ENCODE results near the gene DSG4. TPM values are rescaled to one million over a fixed set of nuclear protein-coding genes. Genes with fewer than 3 reads are reported as not detected.

DSG4 gene
- polyA plus RNA-seq, 3 donors: not detected

GRCh38 chr18:31410716-31411483 lies 34.3 kb downstream of the DSG4 start:
- Histone ChIP-seq H3K27ac (ENCODE audit: low read depth in 1 of 2, low read length in 2 of 2) (no peak overlapping the region), H3K4me2 (replicated peaks; ENCODE audit: extremely low read depth, low read length, poor library complexity, severe bottlenecking) (no peak overlapping the region), H3K4me3 (replicated peaks in 1 of 3; ENCODE audit: low read depth in 2 of 3, low read length in 3 of 3) (no peak overlapping the region), H3K36me3 (replicated peaks in 1 of 2; ENCODE audit: control insufficient read depth in 1 of 2, insufficient read depth in 2 of 2, low read length in 2 of 2) (no peaks in the 10 kb centered on the region), H3K27me3 (ENCODE audit: control insufficient read depth in 2 of 2, insufficient read depth in 2 of 2, low read length in 2 of 2) (no peaks in the 10 kb centered on the region), H3K4me1 (ENCODE audit: control insufficient read depth in 1 of 2, insufficient read depth in 2 of 2, low read length in 2 of 2) (no peaks in the 10 kb centered on the region), H3K9me3 (replicated peaks in 1 of 2; ENCODE audit: control insufficient read depth in 1 of 2, insufficient read depth in 1 of 2, low read length in 2 of 2) (peaks cover 0 to 5% of the 10 kb centered on the region in 2 donors), H3K9ac (ENCODE audit: insufficient read depth, low read length, poor library complexity, severe bottlenecking) (no peak overlapping the region), H2AFZ (ENCODE audit: insufficient read depth, low read depth, low read length, poor library complexity, severe bottlenecking) (no peak overlapping the region), H4K20me1 (ENCODE audit: insufficient read depth, low read length) (no peaks in the 10 kb centered on the region), H3K79me2 (ENCODE audit: insufficient read depth, low read length) (no peaks in the 10 kb centered on the region)
- Mint-ChIP-seq H3K36me3 (no peaks in the 10 kb centered on the region), H3K27ac (no peak overlapping the region), H3K9me3 (peaks cover 0 to 8% (median 3%) of the 10 kb centered on the region in 7 donors), H3K4me3 (no peak overlapping the region), H3K27me3 (ENCODE audit: low read depth in 3 of 3) (no peaks in the 10 kb centered on the region), H3K4me1 (no peaks in the 10 kb centered on the region)
- intact Hi-C loops (cut with micrococcal nuclease): no loop called here
- 80% methylated on average over 10 of the region's 37 CpGs for WGBS (ENCODE audit: insufficient coverage)
- no peak for DNase-seq
- no peak for TF ChIP-seq CTCF (IDR thresholded peaks at IDR 0.05)

- H4K20me1 ChIP-seq (ENCODE audit: insufficient read depth, low read length): no peaks in the 10 kb centered on the region
- no peaks in the 10 kb centered on the region for H3K27me3 Mint-ChIP-seq (ENCODE audit: low read depth in 3 of 3)
- H3K79me2 ChIP-seq (ENCODE audit: insufficient read depth, low read length): no peaks in the 10 kb centered on the region
- WGBS (ENCODE audit: insufficient coverage): no CpG with 5 or more reads among the region's 6 CpGs
- H3K4me1 ChIP-seq (ENCODE audit: control insufficient read depth in 1 of 2, insufficient read depth in 2 of 2, low read length in 2 of 2): no peaks in the 10 kb centered on the region
- H3K4me1 Mint-ChIP-seq: no peaks in the 10 kb centered on the region
- no peak overlapping the region for H3K4me3 ChIP-seq (replicated peaks in 1 of 3; ENCODE audit: low read depth in 2 of 3, low read length in 3 of 3)
- no peak for DNase-seq
- no peaks in the 10 kb centered on the region for H3K27me3 ChIP-seq (ENCODE audit: control insufficient read depth in 2 of 2, insufficient read depth in 2 of 2, low read length in 2 of 2)
- no peaks in the 10 kb centered on the region for H3K36me3 Mint-ChIP-seq
- peaks cover 0 to 10% (median 3%) of the 10 kb centered on the region in 7 donors for H3K9me3 Mint-ChIP-seq
- H3K9me3 ChIP-seq (replicated peaks in 1 of 2; ENCODE audit: control insufficient read depth in 1 of 2, insufficient read depth in 1 of 2, low read length in 2 of 2): peaks cover 0 to 5% of the 10 kb centered on the region in 2 donors
- no peak overlapping the region for H3K27ac ChIP-seq (ENCODE audit: low read depth in 1 of 2, low read length in 2 of 2)
- H3K4me3 Mint-ChIP-seq: no peak overlapping the region
- H3K27ac Mint-ChIP-seq: no peak overlapping the region
- intact Hi-C loops (cut with micrococcal nuclease): no loop called here
- H3K36me3 ChIP-seq (replicated peaks in 1 of 2; ENCODE audit: control insufficient read depth in 1 of 2, insufficient read depth in 2 of 2, low read length in 2 of 2): no peaks in the 10 kb centered on the region
- TF ChIP-seq CTCF (IDR thresholded peaks at IDR 0.05): no peak
- H3K4me2 ChIP-seq (replicated peaks; ENCODE audit: extremely low read depth, low read length, poor library complexity, severe bottlenecking): no peak overlapping the region
- no peak overlapping the region for H3K9ac ChIP-seq (ENCODE audit: insufficient read depth, low read length, poor library complexity, severe bottlenecking)
- no peak overlapping the region for H2AFZ ChIP-seq (ENCODE audit: insufficient read depth, low read depth, low read length, poor library complexity, severe bottlenecking)
These were observed 36.6 kb downstream of the DSG4 start for GRCh38 chr18:31413137-31413536.

Data from CD14-positive monocyte (primary cell).